K562 (cell line): ENCODE measurements around the gene MPI. TPM values are rescaled to one million over a fixed set of nuclear protein-coding genes. Genes with fewer than 3 reads are reported as not detected.

ENCODE experiments used
- ATAC-seq: fragments of 200-7000 bp; cut with Tn5 transposase; 3 replicates; pipeline ENCODE4 v1.9.1; 2020; ENCODE audit warnings: moderate library complexity
- BruUV-seq: library from RNA; stranded (reverse); fragments of 400-500 nt; replicated peaks from 2 replicates; lab custom pipeline; 2021; lab: Mats Ljungman, UMichigan
- CTCF ChIA-PET: fragments of 300-600 bp; formaldehyde crosslinking; extraction: SDS; loops from one replicate; lab custom pipeline; 2021; ENCODE audit warnings: low intra/inter-chr PET ratio; lab: Yijun Ruan, JAX
- POLR2A ChIA-PET: fragments of 300-600, 350-650 bp; sonication (Branson Sonifier 250); formaldehyde crosslinking; extraction: SDS; loops from one replicate; lab custom pipeline; 2021; ENCODE audit warnings: antibody characterized with exemption, inconsistent platforms; lab: Yijun Ruan, JAX
- DNase-seq, 4 experiments: peaks; one replicate each; pipeline versions ENCODE4 v3.0.0 to v3.0.0-alpha.2; 2011 to 2018; ENCODE audit warnings: low spot score in 3 of 4, mixed read lengths in 3 of 4; ENCODE audit errors: extremely low read depth in 1 of 4
- FAIRE-seq: peaks from 2 replicates; lab custom pipeline; 2011; peaks lifted over from hg19 to GRCh38; lab: Jason Lieb, UNC
- H2AFZ ChIP-seq: 2 replicates; pipeline ENCODE4 v1.6.0; 2011; ENCODE audit warnings: low read depth, low read length, control low read depth, inconsistent platforms
- H3K27ac ChIP-seq: fragments of 200-600 bp; 3 replicates; pipeline ENCODE4 v1.8.0; 2011; ENCODE audit warnings: low read depth, mild to moderate bottlenecking, control low read depth, inconsistent platforms, low read length, moderate library complexity, mixed read lengths; ENCODE audit errors: extremely low read depth
- H3K27me3 ChIP-seq, 2 experiments: fragments of 300-600 bp in 1 of 2; 2 replicates in 1 of 2; 3 replicates in 1 of 2; pipeline versions ENCODE4 v1.6.0 to v1.8.0; 2011; ENCODE audit warnings: inconsistent platforms in 2 of 2, low read length in 2 of 2, mild to moderate bottlenecking in 1 of 2, mixed read lengths in 1 of 2, moderate library complexity in 1 of 2; ENCODE audit not compliant: control insufficient read depth in 2 of 2, insufficient read depth in 2 of 2
- H3K36me3 ChIP-seq: fragments of 300-600 bp; 3 replicates; pipeline ENCODE4 v1.8.0; 2011; ENCODE audit warnings: mild to moderate bottlenecking, low read length, inconsistent platforms; ENCODE audit not compliant: control insufficient read depth, insufficient read depth
- H3K4me1 ChIP-seq, 2 experiments: fragments of 200-600 bp in 1 of 2; replicated peaks in 1 of 2; 2 replicates in 1 of 2; 3 replicates in 1 of 2; pipeline versions ENCODE4 v1.5.1 to v1.8.0; 2011; ENCODE audit warnings: inconsistent platforms in 2 of 2, low read length in 2 of 2, mild to moderate bottlenecking in 1 of 2, mixed read lengths in 1 of 2, moderate library complexity in 1 of 2; ENCODE audit not compliant: control insufficient read depth in 2 of 2, insufficient read depth in 2 of 2
- H3K4me2 ChIP-seq: 2 replicates; pipeline ENCODE4 v1.6.1; 2011; ENCODE audit warnings: low read length, control low read depth, inconsistent platforms, mixed read lengths; ENCODE audit not compliant: insufficient read depth
- H3K4me3 ChIP-seq: fragments of 200-600 bp; sonication (generic), shearing (Covaris generic); 2 replicates; pipeline ENCODE4 v1.5.1; 2016; ENCODE audit warnings: control low read depth, inconsistent platforms
- H3K79me2 ChIP-seq: fragments of 200-600 bp; 3 replicates; pipeline ENCODE4 v1.8.0; 2011; ENCODE audit warnings: low read length, inconsistent platforms; ENCODE audit not compliant: control insufficient read depth, insufficient read depth
- H3K9ac ChIP-seq, 2 experiments: 2 replicates each; pipeline versions ENCODE4 v1.6.0 to v1.6.1; 2011; ENCODE audit warnings: low read depth in 2 of 2, low read length in 2 of 2, control low read depth in 1 of 2, inconsistent platforms in 1 of 2, mild to moderate bottlenecking in 1 of 2, mixed read lengths in 1 of 2; ENCODE audit not compliant: insufficient read depth in 1 of 2
- H3K9me1 ChIP-seq: one replicate; pipeline ENCODE4 v1.6.0; 2011; ENCODE audit warnings: inconsistent platforms, mild to moderate bottlenecking, low read length, moderate library complexity; ENCODE audit not compliant: control insufficient read depth, insufficient read depth
- H3K9me3 ChIP-seq: replicated peaks from 2 replicates; pipeline ENCODE4 v1.5.1; 2011; ENCODE audit warnings: low read depth, low read length, inconsistent platforms; ENCODE audit not compliant: control insufficient read depth, insufficient read depth
- H4K20me1 ChIP-seq: replicated peaks from 2 replicates; pipeline ENCODE4 v1.6.1; 2011; ENCODE audit warnings: low read length, inconsistent platforms, mixed read lengths; ENCODE audit not compliant: control insufficient read depth, insufficient read depth
- CREBBP ChIP-seq: IDR thresholded peaks from one replicate; pipeline ENCODE4 v1.6.1; 2012; ENCODE audit warnings: low read depth, mild to moderate bottlenecking, control low read depth, inconsistent platforms, low read length
- ELF1 ChIP-seq: fragments of 200-800 bp; sonication (Bioruptor generic); IDR thresholded peaks from 2 replicates; pipeline ENCODE4 v1.6.1; 2016; ENCODE audit warnings: missing genetic modification characterization, missing compliant biosample characterization
- ELF2 ChIP-seq: fragments of 250-450 bp; sonication (Bioruptor Pico); IDR thresholded peaks from 2 replicates; pipeline ENCODE4 v1.5.0; 2021; ENCODE audit warnings: mild to moderate bottlenecking
- GATA2 ChIP-seq: sonication (generic); formaldehyde crosslinking; IDR thresholded peaks from 2 replicates; pipeline ENCODE4 v1.4.0; 2020; ENCODE audit warnings: mild to moderate bottlenecking, missing genetic modification reagents
- HDGF ChIP-seq: fragments of 450-650 bp; IDR thresholded peaks from 2 replicates; pipeline ENCODE4 v1.6.1; 2016
- HOMEZ ChIP-seq: fragments of 250-450 bp; sonication (Bioruptor Pico); IDR thresholded peaks from 2 replicates; pipeline ENCODE4 v1.4.0; 2020; ENCODE audit warnings: mild to moderate bottlenecking, moderate library complexity
- LARP7 ChIP-seq: fragments of 450-650 bp; IDR thresholded peaks from 2 replicates; pipeline ENCODE4 v1.6.1; 2016
- NCOA2 ChIP-seq, 2 experiments: fragments of 450-650 bp; IDR thresholded peaks; 2 replicates each; pipeline ENCODE4 v1.6.1; 2018; ENCODE audit warnings: mild to moderate bottlenecking in 2 of 2, moderate library complexity in 1 of 2; ENCODE audit not compliant: partially characterized antibody in 2 of 2
- NR0B1 ChIP-seq: fragments of 450-650 bp; IDR thresholded peaks from one replicate; pipeline ENCODE4 v1.6.1; 2018; ENCODE audit warnings: mild to moderate bottlenecking, moderate library complexity; ENCODE audit not compliant: partially characterized antibody
- PREB ChIP-seq: sonication (generic); formaldehyde crosslinking; IDR thresholded peaks from 2 replicates; pipeline ENCODE4 v1.8.1; 2023; ENCODE audit warnings: mild to moderate bottlenecking, missing genetic modification reagents
- RAD21 ChIP-seq, 2 experiments: fragments of 250-450 bp in 1 of 2; fragments of 450-650 bp in 1 of 2; sonication (Bioruptor Pico) in 1 of 2; formaldehyde crosslinking in 1 of 2; IDR thresholded peaks in 1 of 2; conservative IDR thresholded peaks in 1 of 2; 2 replicates each; pipeline versions ENCODE4 v1.4.0 to v1.8.0; 2020 to 2022; ENCODE audit warnings: mild to moderate bottlenecking in 2 of 2, moderate library complexity in 1 of 2
- TRIM28 ChIP-seq: fragments of 450-650 bp; IDR thresholded peaks from 2 replicates; pipeline ENCODE4 v1.6.1; 2017
- WHSC1 ChIP-seq: IDR thresholded peaks from one replicate; pipeline ENCODE4 v1.6.1; 2012; ENCODE audit warnings: low read length, control low read depth, inconsistent platforms
- ZFX ChIP-seq: sonication (generic); formaldehyde crosslinking; IDR thresholded peaks from 2 replicates; pipeline ENCODE4 v1.8.0; 2022; ENCODE audit warnings: mild to moderate bottlenecking, missing genetic modification reagents, moderate library complexity
- ZNF668 ChIP-seq: fragments of 250-450 bp; sonication (Bioruptor Pico); IDR thresholded peaks from 2 replicates; pipeline ENCODE4 v1.8.0; 2022; ENCODE audit warnings: mild to moderate bottlenecking, inconsistent platforms
- ZZZ3 ChIP-seq: fragments of 450-650 bp; IDR thresholded peaks from 2 replicates; pipeline ENCODE4 v1.6.1; 2016; ENCODE audit warnings: antibody characterized with exemption, mild to moderate bottlenecking, moderate library complexity
- WGBS: fragments of 100-300 bp; shearing (Covaris generic); methylation state at CpG from one replicate; pipeline ENCODE4 v1.1.6; 2016; ENCODE audit warnings: low coverage, mixed read lengths; ENCODE audit not compliant: insufficient coverage; ENCODE audit errors: missing lambda C conversion rate; 5-methylcytosine and 5-hydroxymethylcytosine counted together
- in situ Hi-C: fragments of 300-500 bp; cut with MboI; formaldehyde crosslinking; loops from 4 replicates; pipeline ENCODE4 v1.15.0; 2018; ENCODE audit warnings: inconsistent platforms, mixed read lengths
- intact Hi-C: fragments of 100-400 bp; cut with micrococcal nuclease; formaldehyde crosslinking; loops from 2 replicates; pipeline ENCODE4 v1.14.2; 2022
- polyA plus RNA-seq, 8 experiments: library from polyadenylated mRNA; depleted of rRNA in 4 of 8; stranded (reverse) in 5 of 8; unstranded in 3 of 8; fragments of >200 nt; fragmentation: Nextera tagmentation in 2 of 8; fragmentation: Illumina TruSeq in 1 of 8; extraction: Ambion mirVana in 2 of 8; extraction: Trizol in 1 of 8; gene quantifications; 2 replicates each; pipeline versions ENCODE4 v1.2.1 to v1.2.3, GENCODE V29; 2011 to 2014; ENCODE audit warnings: inconsistent platforms in 1 of 8, missing spikeins in 1 of 8
- total RNA-seq, 7 experiments: library from RNA; depleted of rRNA in 6 of 7; stranded (reverse); fragments of >200 nt in 6 of 7; fragmentation: Illumina TruSeq in 2 of 7; extraction: Trizol in 2 of 7; gene quantifications; 2 replicates each; pipeline versions ENCODE4 v1.2.1 to v1.2.3, GENCODE V29; 2011 to 2021; ENCODE audit warnings: low replicate concordance in 1 of 7
- TF ChIP-seq, protein P1 (sequence below): fragments of 250-450 bp; sonication (Bioruptor Pico); IDR thresholded peaks from 2 replicates; pipeline ENCODE4 v1.5.0; 2020; ENCODE audit warnings: mild to moderate bottlenecking, borderline replicate concordance

The MPI gene
- total and polyA plus RNA-seq, 9 of the 15 experiments (the other 6 are each of a cell fraction or from before 2014, with no cell fraction given): 30.7 to 105 (median 40.5) TPM

DNA sequence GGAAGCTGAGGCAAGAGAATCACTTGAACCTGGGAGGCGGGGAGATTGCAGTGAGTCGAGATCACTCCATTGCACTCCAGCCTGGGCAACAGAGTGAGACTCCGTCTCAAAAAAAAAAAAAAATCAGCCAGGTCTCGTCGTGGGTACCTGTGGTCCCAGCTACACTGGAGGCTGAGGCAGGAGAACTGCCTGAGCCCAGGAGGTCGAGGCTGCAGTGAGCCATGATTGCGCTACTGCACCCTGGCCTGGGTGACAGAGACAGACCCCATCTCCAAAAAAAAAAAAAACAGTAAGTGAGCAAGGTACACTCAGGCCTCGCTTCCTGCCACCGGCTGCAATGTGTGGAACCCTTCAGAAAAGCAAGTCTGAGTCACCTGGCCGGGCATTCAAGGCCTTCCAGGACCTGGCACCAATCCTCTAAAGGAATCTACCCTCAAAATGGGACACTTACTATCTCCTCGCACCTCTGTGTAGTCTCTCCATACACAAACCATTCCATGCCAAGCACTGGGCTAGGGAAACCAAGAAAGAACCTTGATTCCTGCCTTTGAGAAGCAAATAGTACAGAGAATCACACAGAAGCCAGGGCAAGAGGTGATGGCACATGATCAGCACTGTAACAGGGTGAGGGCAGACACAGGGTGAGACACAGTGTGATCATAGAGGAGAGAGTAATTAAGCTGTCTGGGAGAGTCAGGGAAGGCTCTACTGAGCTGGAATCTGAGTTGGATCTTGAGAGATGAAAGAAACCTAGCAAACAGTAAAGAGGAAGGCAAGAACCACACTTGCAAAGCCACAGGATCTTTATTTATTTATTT is 26.4 kb upstream of the MPI start:
- Histone ChIP-seq H3K9ac (no peak overlapping the region; a peak in 1 of 4 replicates), H3K4me1 (peaks cover 0 to 5% of the 10 kb centered on the region in 2 experiments; a peak in 1 of 5 replicates), H2AFZ (no peak overlapping the region), H3K9me3 (no peaks in the 10 kb centered on the region; the same call in 1 of the 2 replicates), H3K27me3 (no peaks in the 10 kb centered on the region), H4K20me1 (no peaks in the 10 kb centered on the region), H3K27ac (no peak overlapping the region), H3K36me3 (peaks cover 24% of the 10 kb centered on the region; the same call in 2 of the 3 replicates), H3K9me1 (peaks cover 7% of the 10 kb centered on the region), H3K79me2 (peaks cover 38% of the 10 kb centered on the region), H3K4me3 (no peak overlapping the region), H3K4me2 (no peak overlapping the region)
- TF ChIP-seq LARP7 (no peak), HDGF (no peak), ELF2 (CRISPR knock-in tag) (no peak), NR0B1 (no peak), ZFX (CRISPR knock-in tag) (no peak), ELF1 (tag) (no peak), RAD21 (CRISPR knock-in tag; conservative IDR thresholded peaks at IDR 0.05 in 1 of 2, IDR thresholded peaks at IDR 0.05 in 1 of 2) (no peak), CREBBP (no peak), ZZZ3 (no peak), NCOA2 (IDR thresholded peaks at IDR 0.05; ENCODE audit: partially characterized antibody in 2 of 2) (no peak), PREB (CRISPR knock-in tag) (no peak), TRIM28 (no peak), HOMEZ (CRISPR knock-in tag) (no peak), GATA2 (CRISPR knock-in tag) (no peak), ZNF668 (CRISPR knock-in tag) (no peak), WHSC1 (no peak)
- TF ChIP-seq, protein P1, sequence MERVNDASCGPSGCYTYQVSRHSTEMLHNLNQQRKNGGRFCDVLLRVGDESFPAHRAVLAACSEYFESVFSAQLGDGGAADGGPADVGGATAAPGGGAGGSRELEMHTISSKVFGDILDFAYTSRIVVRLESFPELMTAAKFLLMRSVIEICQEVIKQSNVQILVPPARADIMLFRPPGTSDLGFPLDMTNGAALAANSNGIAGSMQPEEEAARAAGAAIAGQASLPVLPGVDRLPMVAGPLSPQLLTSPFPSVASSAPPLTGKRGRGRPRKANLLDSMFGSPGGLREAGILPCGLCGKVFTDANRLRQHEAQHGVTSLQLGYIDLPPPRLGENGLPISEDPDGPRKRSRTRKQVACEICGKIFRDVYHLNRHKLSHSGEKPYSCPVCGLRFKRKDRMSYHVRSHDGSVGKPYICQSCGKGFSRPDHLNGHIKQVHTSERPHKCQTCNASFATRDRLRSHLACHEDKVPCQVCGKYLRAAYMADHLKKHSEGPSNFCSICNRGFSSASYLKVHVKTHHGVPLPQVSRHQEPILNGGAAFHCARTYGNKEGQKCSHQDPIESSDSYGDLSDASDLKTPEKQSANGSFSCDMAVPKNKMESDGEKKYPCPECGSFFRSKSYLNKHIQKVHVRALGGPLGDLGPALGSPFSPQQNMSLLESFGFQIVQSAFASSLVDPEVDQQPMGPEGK (CRISPR knock-in tag): no peak
- in situ Hi-C loops (no loop called here), intact Hi-C loops (no loop called here)
- FAIRE-seq (no peak), DNase-seq (no peak), ATAC-seq (no peak)
- BruUV-seq: no TSS peak
- 69% methylated on average over 10 of the region's 11 CpGs for WGBS
- POLR2A ChIA-PET: interaction anchor here (0.8 to 1.2 kb wide), 3 partner anchors 8 to 139 kb away, joined by 3 to 5 read pairs (median 3); no protein-coding TSS in a partner anchor
- CTCF ChIA-PET: no interaction called here
